Endothelial cell of umbilical vein (primary cell): ENCODE measurements around the gene GALNT8. TPM values are rescaled to one million over a fixed set of nuclear protein-coding genes. Genes with fewer than 3 reads are reported as not detected.

ENCODE experiments used
- BruUV-seq: library from RNA; stranded (reverse); fragments of 400-500 nt; replicated peaks from 2 replicates; lab custom pipeline; 2021; lab: Mats Ljungman, UMichigan
- CTCF ChIA-PET: fragments of 300-600, 350-600 bp; sonication (Branson Sonifier 250); formaldehyde crosslinking; loops from one replicate; lab custom pipeline; 2021; ENCODE audit warnings: antibody characterized with exemption, inconsistent platforms; lab: Charles Lee
- POLR2A ChIA-PET: fragments of 300-600, 350-600 bp; sonication (Branson Sonifier 250); formaldehyde crosslinking; loops from one replicate; lab custom pipeline; 2021; ENCODE audit warnings: antibody characterized with exemption, inconsistent platforms; lab: Charles Lee
- DNase-seq: peaks from one replicate; pipeline ENCODE4 v3.0.0-alpha.2; 2011; ENCODE audit warnings: low read depth, low spot score
- FAIRE-seq: peaks from 2 replicates; lab custom pipeline; 2011; peaks lifted over from hg19 to GRCh38; lab: Jason Lieb, UNC
- H2AFZ ChIP-seq: 2 replicates; pipeline ENCODE4 v1.6.0; 2012; ENCODE audit warnings: low read depth, low read length, control low read depth, inconsistent platforms
- H3K27ac ChIP-seq: 2 replicates; pipeline ENCODE4 v1.5.1; 2011; ENCODE audit warnings: low read depth, mild to moderate bottlenecking, control low read depth, low read length, moderate library complexity; ENCODE audit not compliant: insufficient read depth
- H3K27me3 ChIP-seq, 2 experiments: 2 replicates each; pipeline versions ENCODE4 v1.6.0 to v1.6.1; 2011; ENCODE audit warnings: low read length in 2 of 2, mixed read lengths in 1 of 2; ENCODE audit not compliant: control insufficient read depth in 2 of 2, insufficient read depth in 2 of 2
- H3K36me3 ChIP-seq, 2 experiments: 2 replicates in 1 of 2; 3 replicates in 1 of 2; pipeline ENCODE4 v1.5.1; 2011; ENCODE audit warnings: low read length in 2 of 2, mild to moderate bottlenecking in 1 of 2, moderate library complexity in 1 of 2; ENCODE audit not compliant: control insufficient read depth in 2 of 2, insufficient read depth in 2 of 2; ENCODE audit errors: extremely low read depth in 1 of 2
- H3K4me1 ChIP-seq: 3 replicates; pipeline ENCODE4 v1.5.1; 2011; ENCODE audit warnings: mild to moderate bottlenecking, low read length; ENCODE audit not compliant: control insufficient read depth, insufficient read depth; ENCODE audit errors: extremely low read depth
- H3K4me2 ChIP-seq: 2 replicates; pipeline ENCODE4 v1.6.1; 2011; ENCODE audit warnings: low read length, control low read depth, mixed read lengths; ENCODE audit not compliant: insufficient read depth
- H3K4me3 ChIP-seq, 3 experiments: fragments of 200-600 bp in 1 of 3; sonication (generic), shearing (Covaris generic) in 1 of 3; replicated peaks in 1 of 3; 2 replicates each; pipeline ENCODE4 v1.5.1; 2011 to 2016; ENCODE audit warnings: control low read depth in 3 of 3, low read length in 3 of 3, mild to moderate bottlenecking in 2 of 3, inconsistent platforms in 1 of 3, low read depth in 1 of 3, moderate library complexity in 1 of 3; ENCODE audit not compliant: insufficient read depth in 1 of 3
- H3K79me2 ChIP-seq: 2 replicates; pipeline ENCODE4 v1.6.0; 2012; ENCODE audit warnings: low read length, inconsistent platforms; ENCODE audit not compliant: control insufficient read depth, insufficient read depth
- H3K9ac ChIP-seq: replicated peaks from 2 replicates; pipeline ENCODE3; 2011; ENCODE audit warnings: low read length, control low read depth; ENCODE audit not compliant: insufficient read depth; ENCODE audit errors: extremely low read depth
- H3K9me1 ChIP-seq: replicated peaks from 3 replicates; pipeline ENCODE4 v1.6.0; 2011; ENCODE audit warnings: mild to moderate bottlenecking, low read length; ENCODE audit not compliant: control insufficient read depth, insufficient read depth; ENCODE audit errors: extremely low read depth
- H3K9me3 ChIP-seq: replicated peaks from 2 replicates; pipeline ENCODE4 v1.5.1; 2012; ENCODE audit warnings: low read length, inconsistent platforms; ENCODE audit not compliant: control insufficient read depth, insufficient read depth
- H4K20me1 ChIP-seq: replicated peaks from 2 replicates; pipeline ENCODE3; 2011; ENCODE audit warnings: mild to moderate bottlenecking, low read length; ENCODE audit not compliant: control insufficient read depth, insufficient read depth; ENCODE audit errors: extremely low read depth
- EZH2 ChIP-seq: IDR thresholded peaks from 2 replicates; pipeline ENCODE4 v1.6.1; 2012; ENCODE audit warnings: borderline replicate concordance, low read depth, mild to moderate bottlenecking, moderate library complexity, low read length, inconsistent platforms; ENCODE audit not compliant: severe bottlenecking
- FOS ChIP-seq: IDR thresholded peaks from 2 replicates; pipeline ENCODE4 v1.6.1; 2011; ENCODE audit warnings: mild to moderate bottlenecking, low read length, moderate library complexity, borderline replicate concordance; ENCODE audit not compliant: insufficient read depth
- GATA2 ChIP-seq: IDR thresholded peaks from 2 replicates; pipeline ENCODE4 v1.7.0; 2011; ENCODE audit warnings: low read depth, mild to moderate bottlenecking, moderate library complexity, mixed read lengths, low read length; ENCODE audit not compliant: insufficient read length, insufficient read depth
- JUN ChIP-seq: IDR thresholded peaks from 2 replicates; pipeline ENCODE4 v1.6.1; 2011; ENCODE audit warnings: borderline replicate concordance, low read depth; ENCODE audit not compliant: insufficient read length, insufficient read depth
- MYC ChIP-seq: IDR thresholded peaks from one replicate; pipeline ENCODE4 v1.6.1; 2011; ENCODE audit warnings: mild to moderate bottlenecking, low read depth, low read length
- POLR2A ChIP-seq: IDR thresholded peaks from 2 replicates; pipeline ENCODE4 v1.6.1; 2012; ENCODE audit warnings: low read depth, mild to moderate bottlenecking, control low read depth, low read length
- POLR2AphosphoS5 ChIP-seq: IDR thresholded peaks from 2 replicates; pipeline ENCODE4 v1.6.1; 2012; ENCODE audit warnings: low read depth, mild to moderate bottlenecking, control low read depth, low read length, moderate library complexity; ENCODE audit not compliant: insufficient read depth
- dilution Hi-C: fragments of 300-500 bp; cut with MboI; formaldehyde crosslinking; loops from one replicate; pipeline ENCODE4 v1.15.0; 2019; ENCODE audit warnings: low sequenced_read_pairs; ENCODE audit not compliant: extremely low pct_ligation_motif_present
- intact Hi-C: fragments of 100-400 bp; cut with micrococcal nuclease; formaldehyde crosslinking; loops from one replicate; pipeline ENCODE4 v1.10.0; 2022
- polyA plus RNA-seq, 4 experiments: library from polyadenylated mRNA; depleted of rRNA in 3 of 4; stranded (reverse) in 3 of 4; unstranded in 1 of 4; fragments of >200 nt; gene quantifications; 2 replicates each; pipeline versions ENCODE4 v1.2.1 to v1.2.3, GENCODE V29; 2011 to 2012; ENCODE audit warnings: missing spikeins in 1 of 4
- total RNA-seq: library from RNA; stranded (reverse); gene quantifications from 2 replicates; pipeline ENCODE4 v1.2.3, GENCODE V29; 2021
- TF ChIP-seq, protein P1 (sequence below): IDR thresholded peaks from 2 replicates; pipeline ENCODE4 v1.6.1; 2011; ENCODE audit not compliant: insufficient read depth, insufficient read length
- TF ChIP-seq, protein P2 (sequence below), 2 donors: IDR thresholded peaks; 1 replicate in 1 of 2; 2 replicates in 1 of 2; pipeline ENCODE4 v1.5.1; 2011; ENCODE audit warnings: low read length in 2 of 2, mild to moderate bottlenecking in 2 of 2, moderate library complexity in 2 of 2, control low read depth in 1 of 2, inconsistent platforms in 1 of 2, low read depth in 1 of 2; ENCODE audit not compliant: insufficient read depth in 1 of 2; ENCODE audit errors: extremely low read depth in 1 of 2

Gene GALNT8
- total and polyA plus RNA-seq, 2 donors (not counting 3 experiments of a cell fraction or from before 2014, with no cell fraction given), result 0.03 to 0.09 TPM

DNA sequence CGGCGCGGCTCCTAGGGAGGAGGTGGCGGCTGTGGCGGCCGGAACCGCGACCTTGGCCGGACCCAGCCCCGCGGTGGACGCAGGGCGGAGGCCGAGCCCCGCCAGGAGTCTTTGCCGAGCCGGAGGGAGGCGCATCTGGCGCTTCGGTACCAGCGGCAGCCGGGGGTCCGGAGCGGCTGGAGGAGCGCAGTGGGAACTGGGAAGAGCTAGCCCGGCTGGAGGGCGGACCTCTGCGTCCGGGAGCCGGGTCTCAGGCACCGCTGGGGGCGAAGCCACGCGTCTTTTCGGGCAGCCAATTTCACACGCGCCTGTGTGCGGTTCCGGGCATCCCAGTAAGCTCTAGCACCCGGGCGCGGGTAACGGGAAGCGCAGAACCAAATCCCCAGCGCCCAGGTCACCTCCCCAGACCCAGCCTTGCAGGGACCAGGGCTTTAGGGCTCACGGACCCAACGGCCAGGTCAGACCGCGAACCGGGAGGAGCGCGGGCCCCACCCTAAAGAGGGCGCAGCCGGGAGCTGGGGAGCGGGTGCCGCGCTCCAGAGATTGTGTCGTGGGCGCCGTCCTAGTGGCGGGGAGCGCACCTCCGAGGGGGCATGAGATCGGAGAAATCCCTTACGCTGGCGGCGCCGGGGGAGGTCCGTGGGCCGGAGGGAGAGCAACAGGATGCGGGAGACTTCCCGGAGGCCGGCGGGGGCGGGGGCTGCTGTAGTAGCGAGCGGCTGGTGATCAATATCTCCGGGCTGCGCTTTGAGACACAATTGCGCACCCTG is 89.4 kb downstream of the GALNT8 start:
- H3K9ac ChIP-seq, result no peak overlapping the region
- FAIRE-seq, result no peak

DNA sequence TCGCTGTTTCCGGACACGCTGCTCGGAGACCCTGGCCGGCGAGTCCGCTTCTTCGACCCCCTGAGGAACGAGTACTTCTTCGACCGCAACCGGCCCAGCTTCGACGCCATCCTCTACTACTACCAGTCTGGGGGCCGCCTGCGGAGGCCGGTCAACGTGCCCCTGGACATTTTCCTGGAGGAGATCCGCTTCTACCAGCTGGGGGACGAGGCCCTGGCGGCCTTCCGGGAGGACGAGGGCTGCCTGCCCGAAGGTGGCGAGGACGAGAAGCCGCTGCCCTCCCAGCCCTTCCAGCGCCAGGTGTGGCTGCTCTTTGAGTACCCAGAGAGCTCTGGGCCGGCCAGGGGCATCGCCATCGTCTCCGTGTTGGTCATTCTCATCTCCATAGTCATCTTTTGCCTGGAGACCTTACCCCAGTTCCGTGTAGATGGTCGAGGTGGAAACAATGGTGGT is 90.0 kb downstream of the GALNT8 start:
- TF ChIP-seq GATA2 (no peak), EZH2 (no peak), POLR2AphosphoS5 (no peak), MYC (no peak), POLR2A (no peak), FOS (no peak), JUN (no peak)
- TF ChIP-seq, protein P1, sequence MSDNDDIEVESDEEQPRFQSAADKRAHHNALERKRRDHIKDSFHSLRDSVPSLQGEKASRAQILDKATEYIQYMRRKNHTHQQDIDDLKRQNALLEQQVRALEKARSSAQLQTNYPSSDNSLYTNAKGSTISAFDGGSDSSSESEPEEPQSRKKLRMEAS, result no peak
- TF ChIP-seq, protein P2, sequence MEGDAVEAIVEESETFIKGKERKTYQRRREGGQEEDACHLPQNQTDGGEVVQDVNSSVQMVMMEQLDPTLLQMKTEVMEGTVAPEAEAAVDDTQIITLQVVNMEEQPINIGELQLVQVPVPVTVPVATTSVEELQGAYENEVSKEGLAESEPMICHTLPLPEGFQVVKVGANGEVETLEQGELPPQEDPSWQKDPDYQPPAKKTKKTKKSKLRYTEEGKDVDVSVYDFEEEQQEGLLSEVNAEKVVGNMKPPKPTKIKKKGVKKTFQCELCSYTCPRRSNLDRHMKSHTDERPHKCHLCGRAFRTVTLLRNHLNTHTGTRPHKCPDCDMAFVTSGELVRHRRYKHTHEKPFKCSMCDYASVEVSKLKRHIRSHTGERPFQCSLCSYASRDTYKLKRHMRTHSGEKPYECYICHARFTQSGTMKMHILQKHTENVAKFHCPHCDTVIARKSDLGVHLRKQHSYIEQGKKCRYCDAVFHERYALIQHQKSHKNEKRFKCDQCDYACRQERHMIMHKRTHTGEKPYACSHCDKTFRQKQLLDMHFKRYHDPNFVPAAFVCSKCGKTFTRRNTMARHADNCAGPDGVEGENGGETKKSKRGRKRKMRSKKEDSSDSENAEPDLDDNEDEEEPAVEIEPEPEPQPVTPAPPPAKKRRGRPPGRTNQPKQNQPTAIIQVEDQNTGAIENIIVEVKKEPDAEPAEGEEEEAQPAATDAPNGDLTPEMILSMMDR (IDR thresholded peaks at IDR 0.05; ENCODE audit: extremely low read depth in 1 of 2, insufficient read depth in 1 of 2, low read depth in 1 of 2, low read length in 2 of 2), result no peak
- no TSS peak for BruUV-seq
- dilution Hi-C loops, result no loop called here

More for the DNA sequence above, 89.4 kb downstream of the GALNT8 start:
- no peaks in the 10 kb centered on the region for H3K9me1 ChIP-seq
- no peak for DNase-seq
- peak overlapping the region; percentile 21 for H3K4me2 ChIP-seq
- H3K9me3 ChIP-seq, result no peaks in the 10 kb centered on the region
- H3K27me3 ChIP-seq, result peaks cover 28 to 31% of the 10 kb centered on the region in 2 experiments
- no TSS peak for BruUV-seq
- ChIA-PET POLR2A (no interaction called here), CTCF (no interaction called here)
- no peaks in the 10 kb centered on the region for H4K20me1 ChIP-seq
- intact Hi-C loops, result no loop called here
- dilution Hi-C loops, result no loop called here
- no peaks in the 10 kb centered on the region for H3K4me1 ChIP-seq
- H3K4me3 ChIP-seq, result no peak overlapping the region
- no peak overlapping the region for H3K27ac ChIP-seq
- H3K79me2 ChIP-seq, result no peaks in the 10 kb centered on the region
- no peak overlapping the region for H2AFZ ChIP-seq
- H3K36me3 ChIP-seq, result no peaks in the 10 kb centered on the region
- TF ChIP-seq, protein P2 (IDR thresholded peaks at IDR 0.05; ENCODE audit: extremely low read depth in 1 of 2, insufficient read depth in 1 of 2, low read depth in 1 of 2, low read length in 2 of 2), result no peak
- TF ChIP-seq POLR2A, result no peak

More for the DNA sequence above, 90.0 kb downstream of the GALNT8 start:
- H3K36me3 ChIP-seq, result no peaks in the 10 kb centered on the region
- CTCF ChIA-PET, result no interaction called here
- no peak overlapping the region for H3K4me3 ChIP-seq
- FAIRE-seq, result no peak
- H3K27me3 ChIP-seq, result peaks cover 28 to 31% of the 10 kb centered on the region in 2 experiments
- no peak overlapping the region for H3K27ac ChIP-seq
- no peaks in the 10 kb centered on the region for H4K20me1 ChIP-seq
- H3K9ac ChIP-seq, result no peak overlapping the region
- no peaks in the 10 kb centered on the region for H3K9me3 ChIP-seq
- intact Hi-C loops, result no loop called here
- H3K9me1 ChIP-seq, result no peaks in the 10 kb centered on the region
- H2AFZ ChIP-seq, result no peak overlapping the region
- POLR2A ChIA-PET, result no interaction called here
- H3K79me2 ChIP-seq, result no peaks in the 10 kb centered on the region
- no peaks in the 10 kb centered on the region for H3K4me1 ChIP-seq
- no peak overlapping the region for H3K4me2 ChIP-seq
- no peak for DNase-seq
